ENCODE measurements around the gene CHRM5. TPM values are rescaled to one million over a fixed set of nuclear protein-coding genes. Genes with fewer than 3 reads are reported as not detected.

CHRM5 gene
- total and polyA plus RNA-seq, 9 of the 15 experiments (the other 6 are each of a cell fraction or from before 2014, with no cell fraction given) = not detected

DNA sequence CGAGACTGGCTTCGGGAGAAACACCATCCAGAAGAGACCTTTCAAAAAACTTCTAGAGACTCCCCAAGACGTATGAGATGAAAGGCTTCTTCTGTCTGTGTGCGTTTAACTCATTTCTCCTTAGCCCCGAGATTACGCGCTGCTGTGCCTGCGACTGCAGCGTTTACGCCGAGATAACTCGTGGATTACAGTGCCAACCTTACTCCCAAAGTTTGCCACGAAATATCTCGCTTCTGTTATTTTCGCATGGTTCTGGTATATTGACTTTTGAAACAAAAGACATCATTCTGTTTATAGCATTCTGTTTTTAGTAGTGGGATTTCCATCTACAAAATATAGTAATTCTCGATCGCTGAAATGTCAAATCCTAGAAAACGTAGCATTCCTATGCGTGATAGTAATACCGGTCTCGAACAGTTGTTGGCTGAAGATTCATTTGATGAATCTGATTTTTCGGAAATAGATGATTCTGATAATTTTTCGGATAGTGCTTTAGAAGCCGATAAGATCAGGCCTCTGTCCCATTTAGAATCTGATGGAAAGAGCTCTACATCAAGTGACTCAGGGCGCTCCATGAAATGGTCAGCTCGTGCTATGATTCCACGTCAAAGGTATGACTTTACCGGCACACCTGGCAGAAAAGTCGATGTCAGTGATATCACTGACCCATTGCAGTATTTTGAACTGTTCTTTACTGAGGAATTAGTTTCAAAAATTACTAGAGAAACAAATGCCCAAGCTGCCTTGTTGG is 134.1 kb downstream of the CHRM5 start (continued):
- TF ChIP-seq AFF1 (IDR thresholded peaks at IDR 0.05; ENCODE audit: low read depth in 1 of 2, partially characterized antibody in 2 of 2) (no peak), SRF (CRISPR knock-in tag; IDR thresholded peaks at IDR 0.05) (no peak), GABPA (tag; conservative IDR thresholded peaks at IDR 0.05; ENCODE audit: low read depth) (peak; percentile 78), ARNT (IDR thresholded peaks at IDR 0.05) (0 out of 4 replicates have a peak, but pooled peaks of 1 of the 2 experiments have one; percentile 51), NRF1 (conservative IDR thresholded peaks at IDR 0.05 in 1 of 2, IDR thresholded peaks at IDR 0.05 in 1 of 2) (peak; percentile 49 to 51; a peak in 3 of 4 replicates), RREB1 (CRISPR knock-in tag; IDR thresholded peaks at IDR 0.05) (0 out of 2 replicates have a peak, but pooled peaks have one; percentile 60), EP400 (IDR thresholded peaks at IDR 0.05) (peak; percentile 46), MIER1 (IDR thresholded peaks at IDR 0.05; ENCODE audit: low read depth) (0 out of 2 replicates have a peak, but pooled peaks have one; percentile 43), FOXK2 (conservative IDR thresholded peaks at IDR 0.05 in 1 of 2, IDR thresholded peaks at IDR 0.05 in 1 of 2; ENCODE audit: low read depth in 2 of 2) (0 out of 4 replicates have a peak, but pooled peaks of 1 of the 2 experiments have one; percentile 2), NKRF (IDR thresholded peaks at IDR 0.05; ENCODE audit: borderline replicate concordance) (peak; percentile 18; the same call in 1 of the 2 replicates), HDAC1 (IDR thresholded peaks at IDR 0.05) (peak in 1 of 2 experiments; percentile 2; a peak in 1 of 4 replicates)
- TF ChIP-seq, protein P1, sequence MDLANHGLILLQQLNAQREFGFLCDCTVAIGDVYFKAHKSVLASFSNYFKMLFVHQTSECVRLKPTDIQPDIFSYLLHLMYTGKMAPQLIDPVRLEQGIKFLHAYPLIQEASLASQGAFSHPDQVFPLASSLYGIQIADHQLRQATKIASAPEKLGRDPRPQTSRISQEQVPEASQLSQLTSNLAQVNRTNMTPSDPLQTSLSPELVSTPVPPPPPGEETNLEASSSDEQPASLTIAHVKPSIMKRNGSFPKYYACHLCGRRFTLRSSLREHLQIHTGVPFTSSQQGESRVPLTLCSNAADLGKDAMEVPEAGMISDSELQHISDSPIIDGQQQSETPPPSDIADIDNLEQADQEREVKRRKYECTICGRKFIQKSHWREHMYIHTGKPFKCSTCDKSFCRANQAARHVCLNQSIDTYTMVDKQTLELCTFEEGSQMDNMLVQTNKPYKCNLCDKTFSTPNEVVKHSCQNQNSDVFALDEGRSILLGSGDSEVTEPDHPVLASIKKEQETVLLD (IDR thresholded peaks at IDR 0.05) = no peak; the same call in 1 of the 2 replicates

Measured in K562 (cell line).